HepG2 (cell line): ENCODE data around the gene CMIP. TPM values are rescaled to one million over a fixed set of nuclear protein-coding genes. Genes with fewer than 3 reads are reported as not detected.

ENCODE experiments used
- ATAC-seq: fragments of 200-7000 bp; cut with Tn5 transposase; 3 replicates; pipeline ENCODE4 v1.9.1; 2020; ENCODE audit warnings: mild to moderate bottlenecking, moderate library complexity
- BruUV-seq: library from RNA; stranded (reverse); fragments of 400-500 nt; replicated peaks from 2 replicates; lab custom pipeline; 2021; lab: Mats Ljungman, UMichigan
- CTCF ChIA-PET: fragments of 300-600 bp; formaldehyde crosslinking; extraction: SDS; loops from one replicate; lab custom pipeline; 2021; ENCODE audit warnings: low total read pairs, inconsistent platforms, low intra/inter-chr PET ratio; lab: Yijun Ruan, JAX
- POLR2A ChIA-PET: fragments of 350-600 bp; sonication (Branson Sonifier 250); formaldehyde crosslinking; loops from one replicate; lab custom pipeline; 2020; ENCODE audit warnings: antibody characterized with exemption, inconsistent platforms; lab: Yijun Ruan, JAX
- DNase-seq: peaks from one replicate; pipeline ENCODE4 v3.0.0-alpha.2; 2015; ENCODE audit warnings: low spot score
- FAIRE-seq: peaks from 3 replicates; lab custom pipeline; 2011; peaks lifted over from hg19 to GRCh38; lab: Jason Lieb, UNC
- H2AFZ ChIP-seq: one replicate; pipeline ENCODE4 v1.6.1; 2011; ENCODE audit warnings: low read length, inconsistent platforms
- H3K27ac ChIP-seq: fragments of 300-600 bp; 3 replicates; pipeline ENCODE4 v1.8.0; 2011; ENCODE audit warnings: mixed run types, mild to moderate bottlenecking, mixed read lengths, low read length, inconsistent platforms; ENCODE audit not compliant: insufficient read depth; ENCODE audit errors: extremely low read length
- H3K27me3 ChIP-seq, 2 experiments: fragments of 200-600 bp in 1 of 2; 2 replicates in 1 of 2; 3 replicates in 1 of 2; pipeline versions ENCODE4 v1.6.0 to v1.8.0; 2011; ENCODE audit warnings: low read length in 2 of 2, mild to moderate bottlenecking in 2 of 2, moderate library complexity in 2 of 2, inconsistent platforms in 1 of 2; ENCODE audit not compliant: insufficient read depth in 2 of 2, control insufficient read depth in 1 of 2
- H3K36me3 ChIP-seq, 2 experiments: fragments of 200-600 bp in 1 of 2; replicated peaks in 1 of 2; 2 replicates in 1 of 2; 3 replicates in 1 of 2; pipeline versions ENCODE4 v1.5.1 to v1.8.0; 2011; ENCODE audit warnings: low read length in 2 of 2, inconsistent platforms in 1 of 2; ENCODE audit not compliant: insufficient read depth in 2 of 2, control insufficient read depth in 1 of 2
- H3K4me1 ChIP-seq: 2 replicates; pipeline ENCODE4 v1.5.1; 2012; ENCODE audit warnings: low read length, inconsistent platforms; ENCODE audit not compliant: insufficient read depth
- H3K4me2 ChIP-seq: 2 replicates; pipeline ENCODE4 v1.6.0; 2011; ENCODE audit warnings: low read depth, low read length, inconsistent platforms
- H3K4me3 ChIP-seq, 3 experiments: fragments of 200-600 bp in 1 of 3; sonication (generic), shearing (Covaris generic) in 1 of 3; replicated peaks in 1 of 3; 2 replicates each; pipeline ENCODE4 v1.5.1; 2011 to 2016; ENCODE audit warnings: low read length in 3 of 3, inconsistent platforms in 2 of 3, low read depth in 2 of 3, mild to moderate bottlenecking in 2 of 3, control low read depth in 1 of 3, mixed read lengths in 1 of 3; ENCODE audit not compliant: insufficient read depth in 1 of 3
- H3K79me2 ChIP-seq: one replicate; pipeline ENCODE4 v1.6.1; 2011; ENCODE audit warnings: low read length, inconsistent platforms; ENCODE audit not compliant: insufficient read depth
- H3K9ac ChIP-seq: 2 replicates; pipeline ENCODE4 v1.6.0; 2011; ENCODE audit warnings: mild to moderate bottlenecking, low read depth, low read length, inconsistent platforms; ENCODE audit not compliant: insufficient read depth
- H3K9me3 ChIP-seq: 2 replicates; pipeline ENCODE4 v1.5.1; 2012; ENCODE audit warnings: mild to moderate bottlenecking, low read length
- H4K20me1 ChIP-seq: 2 replicates; pipeline ENCODE4 v1.6.0; 2011; ENCODE audit warnings: inconsistent platforms, mild to moderate bottlenecking, low read length, moderate library complexity; ENCODE audit not compliant: insufficient read depth
- AGO2 ChIP-seq: fragments of 200-400 bp; formaldehyde crosslinking; optimal IDR thresholded peaks from 2 replicates; pipeline ENCODE3; 2017; ENCODE audit warnings: mild to moderate bottlenecking, low read depth, low read length, moderate library complexity
- NFE2L1 ChIP-seq: sonication (generic); formaldehyde crosslinking; IDR thresholded peaks from 2 replicates; pipeline ENCODE4 v1.4.0; 2020; ENCODE audit warnings: missing genetic modification reagents, mild to moderate bottlenecking, borderline replicate concordance
- POLR2G ChIP-seq: fragments of 200-400 bp; formaldehyde crosslinking; IDR thresholded peaks from 2 replicates; pipeline ENCODE4 v1.6.1; 2018; ENCODE audit warnings: mild to moderate bottlenecking, low read depth, low read length, moderate library complexity
- RBM22 ChIP-seq: fragments of 200-400 bp; formaldehyde crosslinking; optimal IDR thresholded peaks from 2 replicates; pipeline ENCODE3; 2017; ENCODE audit warnings: mild to moderate bottlenecking, low read length, moderate library complexity
- TEAD3 ChIP-seq: optimal IDR thresholded peaks from 2 replicates; pipeline ENCODE3; 2016; ENCODE audit warnings: borderline replicate concordance
- ZNF451 ChIP-seq: sonication (generic); formaldehyde crosslinking; IDR thresholded peaks from 2 replicates; pipeline ENCODE4 v1.5.0; 2020; ENCODE audit warnings: mild to moderate bottlenecking, missing genetic modification reagents
- WGBS: methylation state at CpG from one replicate; pipeline ENCODE4 v1.1.6; 2017; ENCODE audit warnings: low lambda C conversion rate; 5-methylcytosine and 5-hydroxymethylcytosine counted together
- in situ Hi-C: cut with HindIII; loops from 2 replicates; pipeline ENCODE4 v1.10.0; 2017; ENCODE audit warnings: low pct_unique_long_range_greater_than_20kb; ENCODE audit not compliant: extremely low pct_ligation_motif_present
- intact Hi-C: fragments of 100-400 bp; cut with micrococcal nuclease; formaldehyde crosslinking; loops from one replicate; pipeline ENCODE4 v1.10.0; 2022; ENCODE audit not compliant: unreplicated experiment
- polyA plus RNA-seq, 8 experiments: library from polyadenylated mRNA; depleted of rRNA in 3 of 8; stranded (reverse) in 7 of 8; unstranded in 1 of 8; fragments of >200 nt; fragmentation: Illumina TruSeq in 4 of 8; extraction: Trizol in 4 of 8; gene quantifications; 2 replicates each; pipeline versions ENCODE4 v1.2.1 to v1.2.3, GENCODE V29; 2011 to 2016; ENCODE audit warnings: low read depth in 4 of 8, missing spikeins in 1 of 8, mixed read lengths in 1 of 8; ENCODE audit not compliant: insufficient read depth in 1 of 8
- total RNA-seq, 5 experiments: library from RNA; depleted of rRNA; stranded (reverse); fragments of >200 nt; fragmentation: Illumina TruSeq; extraction: Trizol; gene quantifications; 2 replicates each; pipeline ENCODE4 v1.2.3, GENCODE V29; 2016; ENCODE audit warnings: low read depth in 1 of 5
- TF ChIP-seq, protein P1 (sequence below): sonication (generic); formaldehyde crosslinking; IDR thresholded peaks from 2 replicates; pipeline ENCODE4 v1.4.0; 2020; ENCODE audit warnings: mild to moderate bottlenecking, missing genetic modification reagents

CMIP gene
- total and polyA plus RNA-seq, 2 of the 13 experiments (the other 11 are each of a cell fraction or from before 2014, with no cell fraction given), result 10.9 to 18.1 TPM

DNA sequence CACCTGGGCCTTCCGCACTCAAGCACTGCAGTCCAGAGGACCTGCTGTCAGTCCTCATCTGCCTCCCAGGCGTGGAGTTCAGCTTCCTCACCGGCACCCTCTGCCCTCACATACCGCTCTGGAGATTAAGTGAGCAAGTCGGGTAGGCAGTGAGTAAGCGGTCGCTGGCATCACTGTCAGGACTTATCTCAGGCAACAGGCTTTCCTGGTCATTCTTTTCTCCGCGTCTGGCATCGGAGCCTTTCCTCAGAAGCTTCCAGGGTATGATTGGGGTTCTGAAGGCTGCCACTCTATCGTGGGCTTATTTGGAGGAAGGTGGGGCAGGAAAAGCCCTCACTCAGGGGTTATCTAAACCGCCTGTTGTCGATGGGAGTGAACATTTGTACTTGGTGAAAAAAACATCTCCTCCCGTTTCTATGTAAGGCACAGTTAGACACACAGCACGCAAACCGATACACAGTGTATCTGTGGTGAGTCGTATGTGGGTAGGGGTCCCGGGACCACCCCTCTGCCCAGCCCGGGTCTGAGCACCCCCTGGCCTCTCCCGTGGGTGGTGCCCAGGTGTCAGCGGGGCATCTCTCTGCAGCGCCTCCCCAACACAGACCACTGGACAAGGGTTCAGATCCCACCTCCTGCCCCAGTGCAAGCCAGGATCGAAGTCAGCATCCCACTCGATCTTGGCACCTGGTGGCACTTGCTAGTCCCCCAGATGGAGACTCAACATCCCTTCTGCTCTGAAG is 242.0 kb downstream of the CMIP start:
- H4K20me1 ChIP-seq, result peaks cover 47% of the 10 kb centered on the region; the same call in 1 of the 2 replicates
- H3K9me3 ChIP-seq, result no peaks in the 10 kb centered on the region
- H3K9ac ChIP-seq, result no peak overlapping the region
- no peaks in the 10 kb centered on the region for H3K4me1 ChIP-seq
- FAIRE-seq (no peak), ATAC-seq (no peak; the same call in 2 of the 3 replicates), DNase-seq (no peak)
- no peak overlapping the region for H3K4me3 ChIP-seq
- ChIA-PET POLR2A (no interaction called here), CTCF (no interaction called here)
- H3K79me2 ChIP-seq, result peaks cover 7% of the 10 kb centered on the region
- H3K36me3 ChIP-seq, result peaks cover 31 to 65% of the 10 kb centered on the region in 2 experiments; a peak in 4 of 5 replicates
- in situ Hi-C loops (no loop called here), intact Hi-C loops (no loop called here)
- no TSS peak for BruUV-seq
- 98% methylated on average over 20 of the region's 24 CpGs for WGBS
- TF ChIP-seq ZNF451 (CRISPR knock-in tag) (no peak), NFE2L1 (CRISPR knock-in tag) (no peak), RBM22 (peak; percentile 6)
- no peak overlapping the region for H2AFZ ChIP-seq
- no peak overlapping the region for H3K27ac ChIP-seq
- no peak overlapping the region for H3K4me2 ChIP-seq
- H3K27me3 ChIP-seq, result no peaks in the 10 kb centered on the region

DNA sequence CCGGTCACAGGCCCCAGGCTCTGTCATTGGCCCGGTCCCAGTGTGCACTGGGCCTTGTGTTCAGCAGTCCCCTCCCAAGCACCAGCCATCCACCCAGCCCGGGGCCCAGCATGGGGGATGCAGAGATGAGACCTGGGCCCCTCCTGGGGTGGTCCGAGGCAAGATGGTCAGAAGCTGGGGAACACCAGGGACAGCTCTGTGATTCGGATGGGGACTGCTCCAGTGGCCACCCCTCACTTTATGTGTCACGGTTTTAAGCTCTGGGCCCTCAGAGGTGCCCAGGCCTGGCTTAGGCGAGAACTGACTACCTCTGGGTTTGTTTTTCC is 242.5 kb downstream of the CMIP start:
- CTCF ChIA-PET, result no interaction called here
- Histone ChIP-seq H3K36me3 (peaks cover 33 to 65% of the 10 kb centered on the region in 2 experiments), H4K20me1 (peaks cover 52% of the 10 kb centered on the region; the same call in 1 of the 2 replicates), H3K4me3 (no peak overlapping the region), H3K4me2 (no peak overlapping the region), H3K9me3 (no peaks in the 10 kb centered on the region), H3K27me3 (no peaks in the 10 kb centered on the region), H3K4me1 (no peaks in the 10 kb centered on the region), H2AFZ (no peak overlapping the region), H3K79me2 (peaks cover 7% of the 10 kb centered on the region), H3K27ac (no peak overlapping the region), H3K9ac (no peak overlapping the region)
- POLR2A ChIA-PET, result no interaction called here
- 100% methylated on average over 5 of the region's 7 CpGs for WGBS
- FAIRE-seq (no peak), DNase-seq (no peak), ATAC-seq (no peak)
- in situ Hi-C loops, result no loop called here
- BruUV-seq, result no TSS peak
- intact Hi-C loops, result no loop called here
- TF ChIP-seq TEAD3 (CRISPR knock-in tag) (no peak), AGO2 (peak; percentile 77), POLR2G (no peak)
- TF ChIP-seq, protein P1, sequence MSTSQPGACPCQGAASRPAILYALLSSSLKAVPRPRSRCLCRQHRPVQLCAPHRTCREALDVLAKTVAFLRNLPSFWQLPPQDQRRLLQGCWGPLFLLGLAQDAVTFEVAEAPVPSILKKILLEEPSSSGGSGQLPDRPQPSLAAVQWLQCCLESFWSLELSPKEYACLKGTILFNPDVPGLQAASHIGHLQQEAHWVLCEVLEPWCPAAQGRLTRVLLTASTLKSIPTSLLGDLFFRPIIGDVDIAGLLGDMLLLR (CRISPR knock-in tag), result no peak
